Upper lobe of right lung (tissue), 1 donor: ENCODE results near the gene EPAS1. TPM values are rescaled to one million over a fixed set of nuclear protein-coding genes. Genes with fewer than 3 reads are reported as not detected.

Source experiments
- ATAC-seq: fragments of 200-7000 bp; cut with Tn5 transposase; one replicate; pipeline ENCODE4 v1.9.1; 2020; ENCODE audit warnings: mild to moderate bottlenecking, moderate library complexity
- DNase-seq: peaks from one replicate; pipeline ENCODE4 v3.0.0-alpha.2; 2020
- H3K27ac ChIP-seq: fragments of 200-600 bp; one replicate; pipeline ENCODE4 v1.8.0; 2022
- H3K27me3 ChIP-seq: fragments of 200-600 bp; one replicate; pipeline ENCODE4 v1.8.0; 2022; ENCODE audit warnings: mild to moderate bottlenecking
- H3K36me3 ChIP-seq: fragments of 200-600 bp; one replicate; pipeline ENCODE4 v1.8.0; 2022
- H3K4me1 ChIP-seq: fragments of 200-600 bp; one replicate; pipeline ENCODE4 v1.8.0; 2022
- H3K4me3 ChIP-seq: fragments of 200-600 bp; one replicate; pipeline ENCODE4 v1.8.0; 2022; ENCODE audit warnings: mild to moderate bottlenecking
- H3K9me3 ChIP-seq: fragments of 200-600 bp; one replicate; pipeline ENCODE4 v1.8.0; 2022
- CTCF ChIP-seq: fragments of 200-600 bp; IDR thresholded peaks from one replicate; pipeline ENCODE4 v1.8.0; 2022; ENCODE audit warnings: antibody characterized with exemption
- intact Hi-C: fragments of 100-400 bp; cut with DNase I; formaldehyde crosslinking; loops from one replicate; pipeline ENCODE4 v1.11.0; 2022
- total RNA-seq: library from RNA; stranded (reverse); fragmentation: NEBNext Ultra II Directional; extraction: Animal tissue kit (Norgen Biotek cat#: 25700); gene quantifications from one replicate; pipeline ENCODE4 v1.2.1, GENCODE V29; 2021
- donor health status: DM: no; HTN: yes; CAD: no; lungs with severe emphysema.

Gene EPAS1
- total RNA-seq, 1 donor from 2014 or later = 1,593 TPM

- Histone ChIP-seq H3K4me1 (no peaks in the 10 kb centered on the region), H3K36me3 (no peaks in the 10 kb centered on the region), H3K4me3 (no peak overlapping the region), H3K27ac (no peak overlapping the region), H3K27me3 (no peaks in the 10 kb centered on the region), H3K9me3 (no peaks in the 10 kb centered on the region)
- ATAC-seq = no peak
- no peak for DNase-seq
- no peak for TF ChIP-seq CTCF
- intact Hi-C loops = no loop called here
Measured at GRCh38 chr2:46435353-46435752, 138.1 kb downstream of the EPAS1 start.

GRCh38 chr2:46435796-46436360 is 138.7 kb downstream of the EPAS1 start:
- ATAC-seq = no peak
- TF ChIP-seq CTCF = no peak

More at GRCh38 chr2:46435796-46436360, 138.7 kb downstream of the EPAS1 start:
- Histone ChIP-seq H3K4me1 (no peaks in the 10 kb centered on the region), H3K36me3 (no peaks in the 10 kb centered on the region), H3K4me3 (no peak overlapping the region), H3K27me3 (no peaks in the 10 kb centered on the region), H3K27ac (no peak overlapping the region), H3K9me3 (no peaks in the 10 kb centered on the region)
- no peak for DNase-seq
- intact Hi-C loops = no loop called here

Other genes starting within 250 kb of the EPAS1 start
- not detected for gene TMEM247, start 182.2 kb downstream of the EPAS1 start, total RNA-seq
- gene RHOQ, start 245.1 kb downstream of the EPAS1 start, total RNA-seq = 92.9 TPM
- 10.7 TPM for gene ATP6V1E2, start 245.2 kb downstream of the EPAS1 start, total RNA-seq